ENCODE data around the gene FASTK. TPM values are rescaled to one million over a fixed set of nuclear protein-coding genes. Genes with fewer than 3 reads are reported as not detected.

FASTK gene
- total RNA-seq, 1 donor from 2014 or later: 89.8 TPM

DNA sequence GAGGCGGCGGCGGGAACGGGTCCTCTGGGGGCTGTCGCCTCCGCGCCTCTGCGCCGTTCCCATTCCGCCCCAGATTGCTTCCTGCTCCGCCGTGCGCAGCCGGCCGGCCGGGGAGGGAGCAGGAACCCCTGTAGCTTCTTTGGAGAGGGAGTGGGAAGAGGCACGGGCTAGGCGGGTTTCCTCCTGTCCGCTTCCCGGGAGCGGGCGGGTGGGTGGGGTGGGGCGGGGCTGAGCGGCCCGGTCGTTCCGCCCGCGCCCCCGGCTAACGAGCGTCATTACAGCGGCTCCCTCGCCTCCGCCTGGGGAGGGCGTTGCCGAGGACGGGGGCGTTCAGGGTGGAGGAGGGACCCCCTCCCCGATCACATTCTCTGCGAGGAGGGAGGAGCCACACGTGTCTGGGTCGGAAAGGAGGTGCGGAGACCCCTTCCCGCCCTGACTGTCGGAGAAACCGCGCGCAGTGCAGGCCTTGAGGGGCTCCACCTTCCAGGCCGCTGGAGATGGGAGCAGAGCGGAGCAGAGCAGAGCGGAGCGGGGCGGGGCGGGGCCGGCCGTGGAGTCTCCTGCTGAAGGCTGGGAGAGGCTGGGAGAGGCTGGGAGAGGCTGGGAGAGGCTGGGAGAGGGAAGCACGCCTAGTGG lies 45.4 kb upstream of the FASTK start:
- TF ChIP-seq, protein P1, sequence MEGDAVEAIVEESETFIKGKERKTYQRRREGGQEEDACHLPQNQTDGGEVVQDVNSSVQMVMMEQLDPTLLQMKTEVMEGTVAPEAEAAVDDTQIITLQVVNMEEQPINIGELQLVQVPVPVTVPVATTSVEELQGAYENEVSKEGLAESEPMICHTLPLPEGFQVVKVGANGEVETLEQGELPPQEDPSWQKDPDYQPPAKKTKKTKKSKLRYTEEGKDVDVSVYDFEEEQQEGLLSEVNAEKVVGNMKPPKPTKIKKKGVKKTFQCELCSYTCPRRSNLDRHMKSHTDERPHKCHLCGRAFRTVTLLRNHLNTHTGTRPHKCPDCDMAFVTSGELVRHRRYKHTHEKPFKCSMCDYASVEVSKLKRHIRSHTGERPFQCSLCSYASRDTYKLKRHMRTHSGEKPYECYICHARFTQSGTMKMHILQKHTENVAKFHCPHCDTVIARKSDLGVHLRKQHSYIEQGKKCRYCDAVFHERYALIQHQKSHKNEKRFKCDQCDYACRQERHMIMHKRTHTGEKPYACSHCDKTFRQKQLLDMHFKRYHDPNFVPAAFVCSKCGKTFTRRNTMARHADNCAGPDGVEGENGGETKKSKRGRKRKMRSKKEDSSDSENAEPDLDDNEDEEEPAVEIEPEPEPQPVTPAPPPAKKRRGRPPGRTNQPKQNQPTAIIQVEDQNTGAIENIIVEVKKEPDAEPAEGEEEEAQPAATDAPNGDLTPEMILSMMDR (conservative IDR thresholded peaks at IDR 0.05; ENCODE audit: low read depth, low read length): no peak
- no peak for DNase-seq (ENCODE audit: low read depth)
- H3K4me3 ChIP-seq (ENCODE audit: low read depth, low read length): no peak overlapping the region

- no peak for DNase-seq (ENCODE audit: low read depth)
- TF ChIP-seq, protein P1 (conservative IDR thresholded peaks at IDR 0.05; ENCODE audit: low read depth, low read length): no peak
- no peak overlapping the region for H3K4me3 ChIP-seq (ENCODE audit: low read depth, low read length)
Measured at GRCh38 chr7:151125470-151125845, 44.8 kb upstream of the FASTK start.

GRCh38 chr7:151124899-151125399 lies 44.3 kb upstream of the FASTK start:
- TF ChIP-seq, protein P1 (conservative IDR thresholded peaks at IDR 0.05; ENCODE audit: low read depth, low read length): no peak
- DNase-seq (ENCODE audit: low read depth): no peak
- H3K4me3 ChIP-seq (ENCODE audit: low read depth, low read length): no peak overlapping the region

DNA sequence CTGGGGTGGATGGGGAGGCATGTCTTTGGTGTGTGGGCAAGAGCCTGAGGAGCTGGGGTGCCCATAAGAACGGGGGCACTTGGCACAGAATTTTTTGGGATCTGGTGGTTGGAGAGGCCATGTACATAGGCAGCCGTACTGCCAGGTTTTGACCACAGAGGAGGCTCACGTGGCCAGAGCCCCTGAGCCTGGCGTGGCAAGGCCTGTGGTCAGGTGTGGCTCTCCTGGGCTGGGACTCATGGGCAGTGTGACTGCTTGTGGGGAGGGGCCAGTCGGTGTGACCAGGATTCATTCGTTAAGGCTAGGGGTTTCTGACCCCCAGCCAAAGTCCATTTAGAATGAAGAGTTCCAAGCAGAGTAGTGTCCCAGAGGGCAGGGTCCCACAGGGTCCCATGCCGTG lies 43.9 kb upstream of the FASTK start:
- H3K4me3 ChIP-seq (ENCODE audit: low read depth, low read length): no peak overlapping the region
- DNase-seq (ENCODE audit: low read depth): no peak
- TF ChIP-seq, protein P1 (conservative IDR thresholded peaks at IDR 0.05; ENCODE audit: low read depth, low read length): no peak

- DNase-seq (ENCODE audit: low read depth): no peak
- H3K4me3 ChIP-seq (ENCODE audit: low read depth, low read length): no peak overlapping the region
- TF ChIP-seq, protein P1 (conservative IDR thresholded peaks at IDR 0.05; ENCODE audit: low read depth, low read length): peak; percentile 99
Measured at GRCh38 chr7:151123822-151124464, 43.3 kb upstream of the FASTK start.

DNA sequence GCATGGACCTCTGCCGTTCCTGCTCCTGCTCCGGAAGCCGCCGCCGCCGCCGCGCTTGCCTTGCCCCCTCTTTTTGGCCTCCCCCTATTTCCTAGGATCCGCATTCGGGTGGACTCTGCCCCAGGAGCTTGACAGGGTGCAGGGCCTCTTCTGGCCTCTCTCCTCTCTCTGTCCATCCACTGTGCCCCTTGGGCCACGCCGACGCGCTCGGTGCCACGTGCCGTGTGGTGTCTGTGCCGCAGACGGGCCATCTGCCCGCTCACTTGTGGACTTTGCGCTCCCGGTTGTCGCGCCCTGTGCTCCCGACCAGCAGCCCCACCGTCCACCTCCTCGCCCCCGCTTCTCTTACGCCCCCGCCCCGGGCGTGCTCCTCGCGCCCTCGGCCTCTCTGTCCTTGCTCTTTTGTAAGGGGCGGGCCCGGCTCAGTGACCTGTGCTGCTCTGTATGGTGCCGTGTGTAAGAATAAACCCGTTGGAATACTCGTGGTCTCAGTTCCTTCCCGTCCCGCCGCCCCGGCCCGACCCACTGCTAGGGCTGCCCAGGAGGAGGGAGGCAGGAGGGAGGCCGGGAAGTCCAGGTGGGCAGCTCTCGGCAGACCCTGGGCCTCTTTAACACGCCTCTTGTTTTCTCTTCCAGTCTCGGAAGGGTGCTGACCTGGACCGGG lies 42.7 kb upstream of the FASTK start:
- TF ChIP-seq, protein P1 (conservative IDR thresholded peaks at IDR 0.05; ENCODE audit: low read depth, low read length): no peak
- DNase-seq (ENCODE audit: low read depth): no peak
- no peak overlapping the region for H3K4me3 ChIP-seq (ENCODE audit: low read depth, low read length)
